ENCODE measurements around the gene LPIN3. TPM values are rescaled to one million over a fixed set of nuclear protein-coding genes. Genes with fewer than 3 reads are reported as not detected.

The LPIN3 gene
- total RNA-seq, 1 experiment from 2014 or later, result 18.5 TPM

DNA sequence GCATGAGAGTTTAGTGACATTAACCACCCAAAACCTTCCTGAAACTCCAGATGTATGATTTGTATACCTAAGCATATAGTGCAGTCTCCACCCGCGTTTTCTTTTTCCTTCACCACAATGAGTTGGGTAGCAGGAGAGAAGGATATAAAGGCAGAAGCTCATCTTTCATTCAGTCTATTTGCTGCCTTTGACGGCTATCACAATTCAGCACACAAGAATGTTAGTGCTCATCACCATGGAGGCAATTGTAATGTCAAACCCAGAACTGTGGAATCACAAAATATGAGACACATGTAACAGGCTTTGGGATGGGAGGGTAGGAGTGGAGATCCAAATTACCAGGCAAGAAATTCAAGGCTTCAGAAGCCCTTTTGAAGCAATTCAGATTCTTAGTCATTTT is 40.7 kb upstream of the LPIN3 start:
- no peaks in the 10 kb centered on the region for H3K79me2 ChIP-seq (ENCODE audit: insufficient read depth, low read length)
- H4K20me1 ChIP-seq (ENCODE audit: insufficient read depth), result no peaks in the 10 kb centered on the region
- H3K36me3 ChIP-seq (ENCODE audit: control insufficient read depth in 1 of 2, insufficient read depth in 2 of 2, low read length in 2 of 2), result no peaks in the 10 kb centered on the region
- H3K4me2 ChIP-seq (ENCODE audit: low read length), result no peak overlapping the region
- BruUV-seq (replicated peaks), result no TSS peak
- H3K9ac ChIP-seq (ENCODE audit: low read length), result no peak overlapping the region
- ATAC-seq, result no peak
- H3K4me3 ChIP-seq (replicated peaks in 1 of 2; ENCODE audit: low read depth in 1 of 2, low read length in 2 of 2), result no peak overlapping the region
- H3K27ac ChIP-seq (ENCODE audit: low read depth, low read length), result no peak overlapping the region
- H3K9me2 ChIP-seq (ENCODE audit: insufficient read depth), result no peaks in the 10 kb centered on the region
- no peaks in the 10 kb centered on the region for H3K4me1 ChIP-seq (ENCODE audit: control insufficient read depth in 1 of 2, insufficient read depth in 2 of 2, low read length in 2 of 2)
- no peaks in the 10 kb centered on the region for H3K9me3 ChIP-seq (ENCODE audit: control insufficient read depth in 1 of 2, insufficient read depth in 1 of 2, low read depth in 1 of 2, low read length in 2 of 2)
- TF ChIP-seq JUND (IDR thresholded peaks at IDR 0.05) (no peak), RAD21 (IDR thresholded peaks at IDR 0.05; ENCODE audit: low read depth) (no peak), SRF (IDR thresholded peaks at IDR 0.05; ENCODE audit: low read depth) (no peak), SP1 (IDR thresholded peaks at IDR 0.05; ENCODE audit: low read depth) (no peak), FOSL1 (IDR thresholded peaks at IDR 0.05; ENCODE audit: low read depth) (no peak), ZFX (IDR thresholded peaks at IDR 0.05) (no peak), SIN3A (IDR thresholded peaks at IDR 0.05; ENCODE audit: low read depth) (no peak), CBX3 (IDR thresholded peaks at IDR 0.05; ENCODE audit: low read depth) (no peak), POLR2AphosphoS5 (IDR thresholded peaks at IDR 0.05; ENCODE audit: low read depth, low read length) (no peak), YY1 (IDR thresholded peaks at IDR 0.05; ENCODE audit: extremely low read depth, insufficient replicate concordance, low read depth, low read length) (no peak), EGR1 (IDR thresholded peaks at IDR 0.05; ENCODE audit: low read depth) (no peak), CEBPB (IDR thresholded peaks at IDR 0.05; ENCODE audit: low read depth) (no peak)
- TF ChIP-seq, protein P1, sequence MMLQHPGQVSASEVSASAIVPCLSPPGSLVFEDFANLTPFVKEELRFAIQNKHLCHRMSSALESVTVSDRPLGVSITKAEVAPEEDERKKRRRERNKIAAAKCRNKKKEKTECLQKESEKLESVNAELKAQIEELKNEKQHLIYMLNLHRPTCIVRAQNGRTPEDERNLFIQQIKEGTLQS (IDR thresholded peaks at IDR 0.05), result no peak
- TF ChIP-seq, protein P2, sequence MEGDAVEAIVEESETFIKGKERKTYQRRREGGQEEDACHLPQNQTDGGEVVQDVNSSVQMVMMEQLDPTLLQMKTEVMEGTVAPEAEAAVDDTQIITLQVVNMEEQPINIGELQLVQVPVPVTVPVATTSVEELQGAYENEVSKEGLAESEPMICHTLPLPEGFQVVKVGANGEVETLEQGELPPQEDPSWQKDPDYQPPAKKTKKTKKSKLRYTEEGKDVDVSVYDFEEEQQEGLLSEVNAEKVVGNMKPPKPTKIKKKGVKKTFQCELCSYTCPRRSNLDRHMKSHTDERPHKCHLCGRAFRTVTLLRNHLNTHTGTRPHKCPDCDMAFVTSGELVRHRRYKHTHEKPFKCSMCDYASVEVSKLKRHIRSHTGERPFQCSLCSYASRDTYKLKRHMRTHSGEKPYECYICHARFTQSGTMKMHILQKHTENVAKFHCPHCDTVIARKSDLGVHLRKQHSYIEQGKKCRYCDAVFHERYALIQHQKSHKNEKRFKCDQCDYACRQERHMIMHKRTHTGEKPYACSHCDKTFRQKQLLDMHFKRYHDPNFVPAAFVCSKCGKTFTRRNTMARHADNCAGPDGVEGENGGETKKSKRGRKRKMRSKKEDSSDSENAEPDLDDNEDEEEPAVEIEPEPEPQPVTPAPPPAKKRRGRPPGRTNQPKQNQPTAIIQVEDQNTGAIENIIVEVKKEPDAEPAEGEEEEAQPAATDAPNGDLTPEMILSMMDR (IDR thresholded peaks at IDR 0.05 in 2 of 3, conservative IDR thresholded peaks at IDR 0.05 in 1 of 3; ENCODE audit: borderline replicate concordance in 1 of 3, insufficient read depth in 1 of 3, low read depth in 2 of 3, low read length in 2 of 3), result no peak
- TF ChIP-seq, protein P3, sequence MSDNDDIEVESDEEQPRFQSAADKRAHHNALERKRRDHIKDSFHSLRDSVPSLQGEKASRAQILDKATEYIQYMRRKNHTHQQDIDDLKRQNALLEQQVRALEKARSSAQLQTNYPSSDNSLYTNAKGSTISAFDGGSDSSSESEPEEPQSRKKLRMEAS (IDR thresholded peaks at IDR 0.05), result no peak
- TF ChIP-seq, protein P4, sequence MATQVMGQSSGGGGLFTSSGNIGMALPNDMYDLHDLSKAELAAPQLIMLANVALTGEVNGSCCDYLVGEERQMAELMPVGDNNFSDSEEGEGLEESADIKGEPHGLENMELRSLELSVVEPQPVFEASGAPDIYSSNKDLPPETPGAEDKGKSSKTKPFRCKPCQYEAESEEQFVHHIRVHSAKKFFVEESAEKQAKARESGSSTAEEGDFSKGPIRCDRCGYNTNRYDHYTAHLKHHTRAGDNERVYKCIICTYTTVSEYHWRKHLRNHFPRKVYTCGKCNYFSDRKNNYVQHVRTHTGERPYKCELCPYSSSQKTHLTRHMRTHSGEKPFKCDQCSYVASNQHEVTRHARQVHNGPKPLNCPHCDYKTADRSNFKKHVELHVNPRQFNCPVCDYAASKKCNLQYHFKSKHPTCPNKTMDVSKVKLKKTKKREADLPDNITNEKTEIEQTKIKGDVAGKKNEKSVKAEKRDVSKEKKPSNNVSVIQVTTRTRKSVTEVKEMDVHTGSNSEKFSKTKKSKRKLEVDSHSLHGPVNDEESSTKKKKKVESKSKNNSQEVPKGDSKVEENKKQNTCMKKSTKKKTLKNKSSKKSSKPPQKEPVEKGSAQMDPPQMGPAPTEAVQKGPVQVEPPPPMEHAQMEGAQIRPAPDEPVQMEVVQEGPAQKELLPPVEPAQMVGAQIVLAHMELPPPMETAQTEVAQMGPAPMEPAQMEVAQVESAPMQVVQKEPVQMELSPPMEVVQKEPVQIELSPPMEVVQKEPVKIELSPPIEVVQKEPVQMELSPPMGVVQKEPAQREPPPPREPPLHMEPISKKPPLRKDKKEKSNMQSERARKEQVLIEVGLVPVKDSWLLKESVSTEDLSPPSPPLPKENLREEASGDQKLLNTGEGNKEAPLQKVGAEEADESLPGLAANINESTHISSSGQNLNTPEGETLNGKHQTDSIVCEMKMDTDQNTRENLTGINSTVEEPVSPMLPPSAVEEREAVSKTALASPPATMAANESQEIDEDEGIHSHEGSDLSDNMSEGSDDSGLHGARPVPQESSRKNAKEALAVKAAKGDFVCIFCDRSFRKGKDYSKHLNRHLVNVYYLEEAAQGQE (IDR thresholded peaks at IDR 0.05; ENCODE audit: low read depth), result no peak
- TF ChIP-seq, protein P5, sequence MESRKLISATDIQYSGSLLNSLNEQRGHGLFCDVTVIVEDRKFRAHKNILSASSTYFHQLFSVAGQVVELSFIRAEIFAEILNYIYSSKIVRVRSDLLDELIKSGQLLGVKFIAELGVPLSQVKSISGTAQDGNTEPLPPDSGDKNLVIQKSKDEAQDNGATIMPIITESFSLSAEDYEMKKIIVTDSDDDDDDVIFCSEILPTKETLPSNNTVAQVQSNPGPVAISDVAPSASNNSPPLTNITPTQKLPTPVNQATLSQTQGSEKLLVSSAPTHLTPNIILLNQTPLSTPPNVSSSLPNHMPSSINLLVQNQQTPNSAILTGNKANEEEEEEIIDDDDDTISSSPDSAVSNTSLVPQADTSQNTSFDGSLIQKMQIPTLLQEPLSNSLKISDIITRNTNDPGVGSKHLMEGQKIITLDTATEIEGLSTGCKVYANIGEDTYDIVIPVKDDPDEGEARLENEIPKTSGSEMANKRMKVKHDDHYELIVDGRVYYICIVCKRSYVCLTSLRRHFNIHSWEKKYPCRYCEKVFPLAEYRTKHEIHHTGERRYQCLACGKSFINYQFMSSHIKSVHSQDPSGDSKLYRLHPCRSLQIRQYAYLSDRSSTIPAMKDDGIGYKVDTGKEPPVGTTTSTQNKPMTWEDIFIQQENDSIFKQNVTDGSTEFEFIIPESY (IDR thresholded peaks at IDR 0.05; ENCODE audit: extremely low read depth, insufficient replicate concordance, low read length), result no peak
- POLR2A ChIA-PET, result no interaction called here
- DNase-seq (ENCODE audit: low read depth, low spot score), result no peak
- RAD21 ChIA-PET (ENCODE audit: low non-redundant PET in 1 of 2, low total read pairs in 2 of 2, uncharacterized antibody in 2 of 2, unreplicated experiment in 2 of 2), result no interaction called here
- CTCF ChIA-PET, result interaction anchor here (0.7 kb wide), 1 partner anchor 68 kb away, joined by 3 read pairs; no protein-coding TSS in a partner anchor
- H2AFZ ChIP-seq (ENCODE audit: low read depth, low read length, poor library complexity, severe bottlenecking), result no peak overlapping the region
- intact Hi-C loops (cut with micrococcal nuclease), result no loop called here
- H3K27me3 ChIP-seq (ENCODE audit: insufficient read depth, low read length), result no peaks in the 10 kb centered on the region
